ENCODE measurements around the gene SLC25A18. TPM values are rescaled to one million over a fixed set of nuclear protein-coding genes. Genes with fewer than 3 reads are reported as not detected.

SLC25A18 gene, protein sequence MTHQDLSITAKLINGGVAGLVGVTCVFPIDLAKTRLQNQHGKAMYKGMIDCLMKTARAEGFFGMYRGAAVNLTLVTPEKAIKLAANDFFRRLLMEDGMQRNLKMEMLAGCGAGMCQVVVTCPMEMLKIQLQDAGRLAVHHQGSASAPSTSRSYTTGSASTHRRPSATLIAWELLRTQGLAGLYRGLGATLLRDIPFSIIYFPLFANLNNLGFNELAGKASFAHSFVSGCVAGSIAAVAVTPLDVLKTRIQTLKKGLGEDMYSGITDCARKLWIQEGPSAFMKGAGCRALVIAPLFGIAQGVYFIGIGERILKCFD
- total RNA-seq, result 0.60 TPM in 1 of 2 replicates, not detected in the other

DNA sequence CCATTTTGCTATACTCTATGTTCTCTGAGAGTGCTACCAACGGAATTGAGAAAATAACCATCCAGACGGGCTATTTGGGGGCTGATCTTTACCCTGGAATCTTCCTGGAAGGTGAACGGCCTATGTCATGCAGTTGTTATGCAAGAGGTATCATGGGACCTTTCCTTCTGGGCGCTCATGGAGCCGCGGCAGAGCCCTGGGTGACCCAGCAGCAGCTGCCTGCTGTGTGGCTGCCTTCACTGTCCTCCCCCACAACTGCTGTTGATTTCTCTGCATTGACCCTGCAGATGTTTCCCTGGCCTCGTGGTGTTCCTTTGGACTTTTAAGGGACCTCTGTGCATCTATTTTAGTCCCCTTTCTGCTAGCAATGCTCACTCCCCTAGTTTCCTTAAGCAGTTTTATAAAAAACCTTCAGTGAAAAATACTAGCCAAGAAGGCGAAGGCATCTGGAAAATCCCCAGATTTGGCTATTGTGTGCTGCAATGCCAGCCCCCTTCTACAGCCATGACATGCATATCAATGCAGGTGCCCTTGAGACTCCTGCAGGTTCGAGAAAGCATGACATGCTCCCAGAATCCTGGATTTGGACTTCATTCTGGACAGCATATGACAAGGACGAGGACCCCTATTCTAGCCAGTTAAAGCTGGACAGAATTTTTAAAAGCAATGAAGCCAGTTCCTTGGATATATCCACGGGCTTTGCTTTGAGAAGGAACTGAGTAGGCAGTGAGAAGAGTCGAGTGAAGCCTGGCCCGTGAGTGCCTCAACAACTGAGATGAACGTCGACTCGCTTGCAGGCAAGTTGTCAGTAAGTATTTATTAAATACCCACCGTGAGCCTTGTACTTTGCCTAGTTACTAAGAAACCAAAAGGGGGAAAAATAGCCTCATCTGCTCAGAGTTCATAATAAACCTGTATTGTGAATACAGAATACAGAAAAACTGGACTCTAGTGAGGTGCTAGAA is at the start of gene SLC25A18:
Gene SLC25A18 (plus strand): TSS at position 593 of the 965 bp plus-strand sequence. CDS start 16,447 bp downstream, outside the sequence.

DNA sequence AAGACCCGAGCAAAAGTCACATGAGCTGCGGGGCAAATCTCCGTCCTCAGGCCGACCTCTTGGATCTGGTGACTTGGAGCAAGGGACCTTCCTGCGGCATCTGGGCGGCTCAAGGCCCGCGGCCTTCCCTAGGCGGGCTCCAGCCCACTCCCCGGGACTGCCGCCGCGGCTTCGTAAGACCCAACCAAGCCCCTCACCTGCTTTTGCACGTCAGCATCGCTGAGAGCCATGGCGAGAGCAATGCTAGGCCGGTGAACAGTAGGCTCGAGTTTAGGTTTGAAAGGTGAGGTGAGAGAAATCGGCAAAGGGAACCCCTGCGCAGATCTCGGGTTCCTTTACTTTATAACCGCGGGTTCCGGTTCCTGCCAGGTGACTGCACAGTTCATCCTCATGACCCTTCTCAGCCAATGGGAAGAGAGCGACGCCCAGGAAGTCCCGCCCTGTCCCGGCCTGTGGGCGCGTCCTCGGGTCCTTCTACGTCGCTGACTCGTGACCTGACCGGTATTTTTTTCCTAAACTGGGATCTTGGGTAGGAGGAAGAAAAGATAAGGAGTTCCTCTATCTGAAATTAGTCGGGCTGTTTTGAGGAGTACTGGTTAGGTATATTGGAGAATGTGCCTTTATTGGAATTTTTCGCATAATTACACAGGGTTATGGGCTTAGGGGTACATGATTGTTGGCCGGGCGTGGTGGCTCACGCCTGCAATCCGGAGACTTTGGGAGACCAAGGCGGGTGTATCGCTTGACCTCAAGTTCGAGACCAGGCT is 65.3 kb downstream of the SLC25A18 start, which contains the start of gene ATP6V1E1:
Gene ATP6V1E1 (minus strand): TSS at position 344 of the 767 bp plus-strand sequence. CDS start 114 bp downstream, at position 230.

DNA sequence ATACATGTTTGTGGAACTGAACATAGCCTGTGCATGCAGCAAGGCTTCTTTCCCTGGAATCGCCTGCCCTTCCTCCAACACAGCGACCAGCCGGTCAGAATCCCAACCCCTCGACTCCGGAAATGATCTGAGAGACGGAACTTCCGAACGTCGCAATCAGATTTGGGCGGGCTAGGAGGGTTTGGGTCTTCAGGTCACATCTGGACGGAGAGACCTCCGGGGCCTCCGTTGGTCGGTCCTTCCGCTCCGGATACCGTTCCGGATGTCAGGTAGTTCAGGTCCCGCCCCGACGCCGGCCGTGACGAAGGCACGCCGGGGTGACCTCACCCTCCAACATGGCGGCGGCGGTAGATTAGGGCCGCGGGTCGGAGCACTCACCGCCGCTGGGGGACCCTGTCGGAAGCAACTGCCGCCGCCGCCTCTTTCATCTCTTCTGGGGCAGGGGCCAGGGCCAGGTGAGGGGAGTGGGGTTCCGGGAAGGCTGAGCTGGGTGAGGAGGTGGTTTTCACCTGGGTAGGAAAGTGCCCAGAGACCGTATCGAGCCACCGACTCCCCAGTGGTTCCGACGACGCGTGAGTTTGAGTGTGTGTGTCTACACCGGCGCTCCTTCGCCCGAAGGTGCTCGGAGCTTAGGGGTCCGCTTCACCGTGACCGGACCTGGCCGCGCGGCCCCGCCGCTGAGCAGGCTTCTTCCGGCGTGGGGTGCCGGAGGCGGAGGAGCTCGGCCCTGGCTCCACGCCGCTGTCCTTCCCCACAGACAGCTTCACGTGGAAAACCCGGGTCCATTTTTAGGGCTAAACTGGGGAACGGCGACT is 75.3 kb downstream of the SLC25A18 start, which contains the start of gene BCL2L13:
Gene BCL2L13 (plus strand): TSS at position 326 of the 815 bp plus-strand sequence. CDS start 16,955 bp downstream, outside the sequence.

Other genes with a start within 250 kb of the SLC25A18 start
- 0.58 and 1.2 TPM in 2 replicates for gene CECR2, start 194.0 kb upstream of the SLC25A18 start, total RNA-seq
- 93.1 and 116 TPM in 2 replicates for gene ATP6V1E1, start 65.3 kb downstream of the SLC25A18 start, total RNA-seq
- 40.1 and 43.2 TPM in 2 replicates for gene BCL2L13, start 75.3 kb downstream of the SLC25A18 start, total RNA-seq
- gene BID, start 211.0 kb downstream of the SLC25A18 start, total RNA-seq, result 19.9 and 22.3 TPM in 2 replicates